ENCODE data around the gene MPDU1.

GRCh38 chr17:7631398-7632380, 48.0 kb downstream of the MPDU1 start:
- TF ChIP-seq, protein P1, sequence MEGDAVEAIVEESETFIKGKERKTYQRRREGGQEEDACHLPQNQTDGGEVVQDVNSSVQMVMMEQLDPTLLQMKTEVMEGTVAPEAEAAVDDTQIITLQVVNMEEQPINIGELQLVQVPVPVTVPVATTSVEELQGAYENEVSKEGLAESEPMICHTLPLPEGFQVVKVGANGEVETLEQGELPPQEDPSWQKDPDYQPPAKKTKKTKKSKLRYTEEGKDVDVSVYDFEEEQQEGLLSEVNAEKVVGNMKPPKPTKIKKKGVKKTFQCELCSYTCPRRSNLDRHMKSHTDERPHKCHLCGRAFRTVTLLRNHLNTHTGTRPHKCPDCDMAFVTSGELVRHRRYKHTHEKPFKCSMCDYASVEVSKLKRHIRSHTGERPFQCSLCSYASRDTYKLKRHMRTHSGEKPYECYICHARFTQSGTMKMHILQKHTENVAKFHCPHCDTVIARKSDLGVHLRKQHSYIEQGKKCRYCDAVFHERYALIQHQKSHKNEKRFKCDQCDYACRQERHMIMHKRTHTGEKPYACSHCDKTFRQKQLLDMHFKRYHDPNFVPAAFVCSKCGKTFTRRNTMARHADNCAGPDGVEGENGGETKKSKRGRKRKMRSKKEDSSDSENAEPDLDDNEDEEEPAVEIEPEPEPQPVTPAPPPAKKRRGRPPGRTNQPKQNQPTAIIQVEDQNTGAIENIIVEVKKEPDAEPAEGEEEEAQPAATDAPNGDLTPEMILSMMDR (IDR thresholded peaks at IDR 0.05), result no peak
- no peak for TF ChIP-seq POLR2A (IDR thresholded peaks at IDR 0.05)

All from lower leg skin (tissue), 3 donors.